ENCODE data around the gene NCS1.

NCS1 gene

GRCh38 chr9:130147198-130147597 lies 25.0 kb upstream of the NCS1 start:
- DNase-seq, result no peak

GRCh38 chr9:130147910-130148309 lies 24.3 kb upstream of the NCS1 start:
- no peak for DNase-seq

- DNase-seq, result no peak
Observed at GRCh38 chr9:130149031-130149430, 23.2 kb upstream of the NCS1 start.

- no peak for DNase-seq
Observed at GRCh38 chr9:130149654-130150286, 22.4 kb upstream of the NCS1 start.

GRCh38 chr9:130150779-130151382 lies 21.3 kb upstream of the NCS1 start:
- no peak for DNase-seq

- no peak for DNase-seq
Observed at GRCh38 chr9:130154816-130155215, 17.4 kb upstream of the NCS1 start.

- DNase-seq, result no peak
Observed at GRCh38 chr9:130155647-130156046, 16.6 kb upstream of the NCS1 start.

GRCh38 chr9:130156672-130157071 lies 15.5 kb upstream of the NCS1 start:
- peak in 8 of 58 donors; percentile 20 to 38 (median 33) for DNase-seq

- DNase-seq, result no peak
Observed at GRCh38 chr9:130157079-130157478, 15.1 kb upstream of the NCS1 start.

- no peak for DNase-seq
Observed at GRCh38 chr9:130158001-130158400, 14.2 kb upstream of the NCS1 start.

GRCh38 chr9:130159057-130159456 lies 13.1 kb upstream of the NCS1 start:
- DNase-seq, result no peak

GRCh38 chr9:130159915-130160670 lies 12.1 kb upstream of the NCS1 start:
- DNase-seq, result no peak

GRCh38 chr9:130160862-130161470 lies 11.2 kb upstream of the NCS1 start:
- DNase-seq, result no peak

- DNase-seq, result no peak
Observed at GRCh38 chr9:130165579-130165978, 6.6 kb upstream of the NCS1 start.

- no peak for DNase-seq
Observed at GRCh38 chr9:130166399-130166798, 5.8 kb upstream of the NCS1 start.

- no peak for DNase-seq
Observed at GRCh38 chr9:130167927-130168326, 4.3 kb upstream of the NCS1 start.

- DNase-seq, result peak in 3 of 58 donors; percentile 50 to 64 (median 59)
Observed at GRCh38 chr9:130171226-130172148, 717 bp upstream of the NCS1 start.

GRCh38 chr9:130172858-130173665 lies 858 bp downstream of the NCS1 start:
- peak in 12 of 58 donors; percentile 28 to 78 (median 41) for DNase-seq

GRCh38 chr9:130173666-130173983 lies 1.4 kb downstream of the NCS1 start:
- DNase-seq, result peak in 5 of 58 donors; percentile 31 to 46 (median 38)

- no peak for DNase-seq
Observed at GRCh38 chr9:130174025-130174424, 1.8 kb downstream of the NCS1 start.

All from anterior cingulate cortex (tissue), 58 donors.